ENCODE results near the gene CRYBG3. TPM values are rescaled to one million over a fixed set of nuclear protein-coding genes. Genes with fewer than 3 reads are reported as not detected.

Gene CRYBG3
- polyA plus RNA-seq, 1 donor (not counting 4 experiments of a cell fraction or from before 2014, with no cell fraction given) = 6.9 TPM

GRCh38 chr3:97889814-97890213 is 68.0 kb downstream of the CRYBG3 start:
- Histone ChIP-seq H3K9ac (ENCODE audit: control insufficient read depth, extremely low read depth, insufficient read depth, low read length) (no peak overlapping the region), H3K27me3 (ENCODE audit: control insufficient read depth, extremely low read depth, insufficient read depth, low read length) (no peaks in the 10 kb centered on the region), H3K9me1 (ENCODE audit: control insufficient read depth, extremely low read depth, insufficient read depth, low read length) (no peaks in the 10 kb centered on the region), H3K36me3 (ENCODE audit: control insufficient read depth in 2 of 2, extremely low read depth in 1 of 2, insufficient read depth in 2 of 2, low read length in 2 of 2) (no peaks in the 10 kb centered on the region), H3K4me1 (ENCODE audit: control insufficient read depth, extremely low read depth, insufficient read depth, low read length) (no peaks in the 10 kb centered on the region), H3K79me2 (ENCODE audit: control insufficient read depth, insufficient read depth, low read length) (no peaks in the 10 kb centered on the region), H3K4me2 (ENCODE audit: control insufficient read depth, extremely low read depth, insufficient read depth, low read depth, low read length) (no peak overlapping the region), H4K20me1 (ENCODE audit: control insufficient read depth, extremely low read depth, insufficient read depth, low read length) (no peaks in the 10 kb centered on the region), H3K27ac (ENCODE audit: control insufficient read depth, insufficient read depth, low read length) (no peak overlapping the region), H2AFZ (ENCODE audit: control insufficient read depth, low read length) (no peak overlapping the region), H3K9me3 (ENCODE audit: control insufficient read depth, low read depth, low read length) (no peaks in the 10 kb centered on the region), H3K4me3 (ENCODE audit: control insufficient read depth in 2 of 3, extremely low read depth in 1 of 3, insufficient read depth in 2 of 3, low read depth in 1 of 3, low read length in 3 of 3) (no peak overlapping the region)
- no peak for DNase-seq (ENCODE audit: low read depth, low spot score)
- FAIRE-seq = no peak
- dilution Hi-C loops (cut with MboI; ENCODE audit: extremely low pct_ligation_motif_present, low sequenced_read_pairs) = no loop called here
- TF ChIP-seq, protein P1, sequence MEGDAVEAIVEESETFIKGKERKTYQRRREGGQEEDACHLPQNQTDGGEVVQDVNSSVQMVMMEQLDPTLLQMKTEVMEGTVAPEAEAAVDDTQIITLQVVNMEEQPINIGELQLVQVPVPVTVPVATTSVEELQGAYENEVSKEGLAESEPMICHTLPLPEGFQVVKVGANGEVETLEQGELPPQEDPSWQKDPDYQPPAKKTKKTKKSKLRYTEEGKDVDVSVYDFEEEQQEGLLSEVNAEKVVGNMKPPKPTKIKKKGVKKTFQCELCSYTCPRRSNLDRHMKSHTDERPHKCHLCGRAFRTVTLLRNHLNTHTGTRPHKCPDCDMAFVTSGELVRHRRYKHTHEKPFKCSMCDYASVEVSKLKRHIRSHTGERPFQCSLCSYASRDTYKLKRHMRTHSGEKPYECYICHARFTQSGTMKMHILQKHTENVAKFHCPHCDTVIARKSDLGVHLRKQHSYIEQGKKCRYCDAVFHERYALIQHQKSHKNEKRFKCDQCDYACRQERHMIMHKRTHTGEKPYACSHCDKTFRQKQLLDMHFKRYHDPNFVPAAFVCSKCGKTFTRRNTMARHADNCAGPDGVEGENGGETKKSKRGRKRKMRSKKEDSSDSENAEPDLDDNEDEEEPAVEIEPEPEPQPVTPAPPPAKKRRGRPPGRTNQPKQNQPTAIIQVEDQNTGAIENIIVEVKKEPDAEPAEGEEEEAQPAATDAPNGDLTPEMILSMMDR (optimal IDR thresholded peaks at IDR 0.05 in 1 of 3, IDR thresholded peaks at IDR 0.05 in 1 of 3, conservative IDR thresholded peaks at IDR 0.05 in 1 of 3; ENCODE audit: extremely low read depth in 1 of 3, insufficient read depth in 2 of 3, low read length in 3 of 3) = peak in 1 of 3 experiments; percentile 31
- TF ChIP-seq EZH2 (IDR thresholded peaks at IDR 0.05; ENCODE audit: low read length) = no peak

GRCh38 chr3:97892852-97893251 is 71.0 kb downstream of the CRYBG3 start:
- Histone ChIP-seq H3K4me2 (ENCODE audit: control insufficient read depth, extremely low read depth, insufficient read depth, low read depth, low read length) (no peak overlapping the region), H3K9me3 (ENCODE audit: control insufficient read depth, low read depth, low read length) (no peaks in the 10 kb centered on the region), H3K9me1 (ENCODE audit: control insufficient read depth, extremely low read depth, insufficient read depth, low read length) (no peaks in the 10 kb centered on the region), H4K20me1 (ENCODE audit: control insufficient read depth, extremely low read depth, insufficient read depth, low read length) (no peaks in the 10 kb centered on the region), H3K27me3 (ENCODE audit: control insufficient read depth, extremely low read depth, insufficient read depth, low read length) (no peaks in the 10 kb centered on the region), H3K4me3 (ENCODE audit: control insufficient read depth in 2 of 3, extremely low read depth in 1 of 3, insufficient read depth in 2 of 3, low read depth in 1 of 3, low read length in 3 of 3) (no peak overlapping the region), H3K79me2 (ENCODE audit: control insufficient read depth, insufficient read depth, low read length) (no peaks in the 10 kb centered on the region), H3K36me3 (ENCODE audit: control insufficient read depth in 2 of 2, extremely low read depth in 1 of 2, insufficient read depth in 2 of 2, low read length in 2 of 2) (no peaks in the 10 kb centered on the region), H2AFZ (ENCODE audit: control insufficient read depth, low read length) (no peak overlapping the region), H3K9ac (ENCODE audit: control insufficient read depth, extremely low read depth, insufficient read depth, low read length) (no peak overlapping the region), H3K4me1 (ENCODE audit: control insufficient read depth, extremely low read depth, insufficient read depth, low read length) (no peaks in the 10 kb centered on the region), H3K27ac (ENCODE audit: control insufficient read depth, insufficient read depth, low read length) (no peak overlapping the region)
- FAIRE-seq = no peak
- DNase-seq (ENCODE audit: low read depth, low spot score) = no peak
- TF ChIP-seq EZH2 (IDR thresholded peaks at IDR 0.05; ENCODE audit: low read length) = no peak
- TF ChIP-seq, protein P1 (optimal IDR thresholded peaks at IDR 0.05 in 1 of 3, IDR thresholded peaks at IDR 0.05 in 1 of 3, conservative IDR thresholded peaks at IDR 0.05 in 1 of 3; ENCODE audit: extremely low read depth in 1 of 3, insufficient read depth in 2 of 3, low read length in 3 of 3) = no peak
- dilution Hi-C loops (cut with MboI; ENCODE audit: extremely low pct_ligation_motif_present, low sequenced_read_pairs) = no loop called here
